GM12878 (cell line): Measurements from ENCODE around the gene MALRD1.

Experiments used
- BRCA1 ChIP-seq: IDR thresholded peaks from 2 replicates; pipeline ENCODE4 v1.6.1; 2011; ENCODE audit warnings: low read depth, low read length, improper control_type of control experiment
- CHD2 ChIP-seq: IDR thresholded peaks from 2 replicates; pipeline ENCODE4 v1.6.1; 2011; ENCODE audit warnings: low read depth, low read length, improper control_type of control experiment, borderline replicate concordance
- CTCF ChIP-seq, 3 experiments: IDR thresholded peaks in 2 of 3; conservative IDR thresholded peaks in 1 of 3; 2 replicates each; pipeline ENCODE4 v1.5.1; 2011; ENCODE audit warnings: low read depth in 3 of 3, low read length in 3 of 3, mild to moderate bottlenecking in 3 of 3, control low read depth in 2 of 3, moderate library complexity in 2 of 3, inconsistent platforms in 1 of 3, mixed read lengths in 1 of 3; ENCODE audit not compliant: control insufficient read depth in 2 of 3, insufficient read depth in 1 of 3; ENCODE audit errors: extremely low read depth in 1 of 3
- EZH2 ChIP-seq: IDR thresholded peaks from 2 replicates; pipeline ENCODE4 v1.6.1; 2012; ENCODE audit warnings: low read depth, mild to moderate bottlenecking, control low read depth, inconsistent platforms, low read length, borderline replicate concordance; ENCODE audit not compliant: control insufficient read depth
- FOXM1 ChIP-seq: IDR thresholded peaks from 2 replicates; pipeline ENCODE4 v1.6.1; 2012; ENCODE audit warnings: low read depth, mild to moderate bottlenecking, inconsistent platforms, low read length, moderate library complexity
- POLR2A ChIP-seq: IDR thresholded peaks from 2 replicates; pipeline ENCODE4 v1.6.1; 2011; ENCODE audit warnings: low read depth, mild to moderate bottlenecking, low read length
- RELA ChIP-seq: fragments of 450-650 bp; IDR thresholded peaks from 2 replicates; pipeline ENCODE4 v1.8.0; 2014; ENCODE audit warnings: borderline replicate concordance; ENCODE audit not compliant: partially characterized antibody
- TF ChIP-seq, protein P1 (sequence below): fragments of 450-650 bp; IDR thresholded peaks from 2 replicates; pipeline ENCODE4 v1.6.1; 2017; ENCODE audit warnings: mild to moderate bottlenecking

- TF ChIP-seq BRCA1 (no peak), CTCF (IDR thresholded peaks at IDR 0.05 in 2 of 3, conservative IDR thresholded peaks at IDR 0.05 in 1 of 3; ENCODE audit: control insufficient read depth in 2 of 3, extremely low read depth in 1 of 3, insufficient read depth in 1 of 3, low read depth in 3 of 3, low read length in 3 of 3) (no peak), FOXM1 (no peak), POLR2A (no peak), RELA (no peak), CHD2 (no peak), EZH2 (no peak)
- TF ChIP-seq, protein P1, sequence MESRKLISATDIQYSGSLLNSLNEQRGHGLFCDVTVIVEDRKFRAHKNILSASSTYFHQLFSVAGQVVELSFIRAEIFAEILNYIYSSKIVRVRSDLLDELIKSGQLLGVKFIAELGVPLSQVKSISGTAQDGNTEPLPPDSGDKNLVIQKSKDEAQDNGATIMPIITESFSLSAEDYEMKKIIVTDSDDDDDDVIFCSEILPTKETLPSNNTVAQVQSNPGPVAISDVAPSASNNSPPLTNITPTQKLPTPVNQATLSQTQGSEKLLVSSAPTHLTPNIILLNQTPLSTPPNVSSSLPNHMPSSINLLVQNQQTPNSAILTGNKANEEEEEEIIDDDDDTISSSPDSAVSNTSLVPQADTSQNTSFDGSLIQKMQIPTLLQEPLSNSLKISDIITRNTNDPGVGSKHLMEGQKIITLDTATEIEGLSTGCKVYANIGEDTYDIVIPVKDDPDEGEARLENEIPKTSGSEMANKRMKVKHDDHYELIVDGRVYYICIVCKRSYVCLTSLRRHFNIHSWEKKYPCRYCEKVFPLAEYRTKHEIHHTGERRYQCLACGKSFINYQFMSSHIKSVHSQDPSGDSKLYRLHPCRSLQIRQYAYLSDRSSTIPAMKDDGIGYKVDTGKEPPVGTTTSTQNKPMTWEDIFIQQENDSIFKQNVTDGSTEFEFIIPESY, result no peak
Measured at GRCh38 chr10:19411119-19411518, 362.5 kb downstream of the MALRD1 start.
